Body of pancreas (tissue), 4 donors: ENCODE data around the gene SLC17A8. TPM values are rescaled to one million over a fixed set of nuclear protein-coding genes. Genes with fewer than 3 reads are reported as not detected.

ENCODE experiments used
- ATAC-seq: fragments of 150-250 bp; one replicate; pipeline ENCODE4 v1.9.1; 2016
- DNase-seq, 4 donors: peaks; one replicate each; pipeline ENCODE4 v3.0.0-alpha.2; 2019
- H3K27ac ChIP-seq, 4 donors: fragments of 200-600 bp; sonication (generic); 1 replicate in 3 of 4; 2 replicates in 1 of 4; pipeline versions ENCODE4 v1.5.1 to v1.6.1; 2016 to 2019; ENCODE audit warnings: mild to moderate bottlenecking in 1 of 4, mixed read lengths in 1 of 4, moderate library complexity in 1 of 4
- H3K27me3 ChIP-seq, 2 donors: fragments of 200-600 bp; sonication (generic); one replicate each; pipeline ENCODE4 v1.6.0; 2016; ENCODE audit warnings: mild to moderate bottlenecking in 1 of 2
- H3K36me3 ChIP-seq, 2 donors: fragments of 200-600 bp; sonication (generic); replicated peaks in 1 of 2; 2 replicates each; pipeline ENCODE4 v1.5.1; 2016; ENCODE audit warnings: low read depth in 2 of 2; ENCODE audit not compliant: insufficient read depth in 1 of 2
- H3K4me1 ChIP-seq: fragments of 200-600 bp; sonication (generic); one replicate; pipeline ENCODE4 v1.6.0; 2016
- H3K4me3 ChIP-seq, 2 donors: fragments of 200-600 bp; sonication (generic); 1 replicate in 1 of 2; 2 replicates in 1 of 2; pipeline ENCODE4 v1.5.1; 2016 to 2019
- H3K9me3 ChIP-seq, 3 donors: fragments of 200-600 bp; sonication (generic); 1 replicate in 2 of 3; 2 replicates in 1 of 3; pipeline ENCODE4 v1.5.1; 2016
- CTCF ChIP-seq, 7 experiments: fragments of 450-650 bp in 4 of 7; fragments of 200-600 bp in 3 of 7; sonication (generic) in 3 of 7; IDR thresholded peaks; one replicate each; pipeline ENCODE4 v1.5.1; 2016 to 2019; ENCODE audit warnings: antibody characterized with exemption in 7 of 7
- POLR2A ChIP-seq, 3 donors: fragments of 450-650 bp; IDR thresholded peaks; one replicate each; pipeline ENCODE4 v1.6.1; 2016; ENCODE audit warnings: antibody characterized with exemption in 3 of 3, mild to moderate bottlenecking in 2 of 3
- WGBS, 2 donors: methylation state at CpG; one replicate each; pipeline ENCODE4 v1.1.5; 2017; 5-methylcytosine and 5-hydroxymethylcytosine counted together
- intact Hi-C: fragments of 100-400 bp; cut with DNase I; formaldehyde crosslinking; loops from one replicate; pipeline ENCODE4 v1.15.1; 2023
- total RNA-seq, 2 donors: library from RNA; depleted of rRNA; stranded (reverse); fragments of >200 nt; gene quantifications; one replicate each; pipeline ENCODE4 v1.1.0, GENCODE V29; 2016

Gene SLC17A8
- total RNA-seq, 2 donors from 2014 or later = not detected

GRCh38 chr12:100383586-100384558 lies 27.0 kb downstream of the SLC17A8 start:
- TF ChIP-seq POLR2A (IDR thresholded peaks at IDR 0.05) = no peak
- no peak for TF ChIP-seq CTCF (IDR thresholded peaks at IDR 0.05)
- Histone ChIP-seq H3K4me3 (no peak overlapping the region), H3K27me3 (no peaks in the 10 kb centered on the region), H3K9me3 (no peaks in the 10 kb centered on the region), H3K36me3 (no peaks in the 10 kb centered on the region), H3K4me1 (no peaks in the 10 kb centered on the region), H3K27ac (no peak overlapping the region)
- DNase-seq (no peak), ATAC-seq (no peak)
- 85 to 86% methylated on average over 9 of the region's 9 CpGs for WGBS, 2 donors
- intact Hi-C loops = no loop called here

GRCh38 chr12:100384559-100384935 lies 27.7 kb downstream of the SLC17A8 start:
- intact Hi-C loops = no loop called here
- no peak for DNase-seq
- no peak for ATAC-seq
- TF ChIP-seq POLR2A (IDR thresholded peaks at IDR 0.05) (no peak), CTCF (IDR thresholded peaks at IDR 0.05) (no peak)
- Histone ChIP-seq H3K4me3 (no peak overlapping the region), H3K9me3 (no peaks in the 10 kb centered on the region), H3K4me1 (no peaks in the 10 kb centered on the region), H3K36me3 (no peaks in the 10 kb centered on the region), H3K27me3 (no peaks in the 10 kb centered on the region), H3K27ac (no peak overlapping the region)
- WGBS, 2 donors = 74 to 81% methylated on average over 5 of the region's 5 CpGs

GRCh38 chr12:100388382-100388781 lies 31.5 kb downstream of the SLC17A8 start:
- WGBS, 2 donors = 76 to 78% methylated on average over 5 of the region's 5 CpGs
- no peaks in the 10 kb centered on the region for H3K4me1 ChIP-seq
- H3K27ac ChIP-seq = no peak overlapping the region
- H3K9me3 ChIP-seq = no peaks in the 10 kb centered on the region
- intact Hi-C loops = no loop called here
- no peaks in the 10 kb centered on the region for H3K27me3 ChIP-seq
- no peaks in the 10 kb centered on the region for H3K36me3 ChIP-seq
- TF ChIP-seq CTCF (IDR thresholded peaks at IDR 0.05) = no peak
- no peak for TF ChIP-seq POLR2A (IDR thresholded peaks at IDR 0.05)
- H3K4me3 ChIP-seq = no peak overlapping the region
- no peak for ATAC-seq
- DNase-seq = no peak

GRCh38 chr12:100391856-100392255 lies 35.0 kb downstream of the SLC17A8 start:
- Histone ChIP-seq H3K4me3 (no peak overlapping the region), H3K27ac (no peak overlapping the region), H3K4me1 (no peaks in the 10 kb centered on the region), H3K9me3 (no peaks in the 10 kb centered on the region), H3K27me3 (no peaks in the 10 kb centered on the region), H3K36me3 (no peaks in the 10 kb centered on the region)
- intact Hi-C loops = no loop called here
- no peak for ATAC-seq
- TF ChIP-seq POLR2A (IDR thresholded peaks at IDR 0.05) (no peak), CTCF (IDR thresholded peaks at IDR 0.05) (peak in 4 of 7 experiments; percentile 22 to 42 (median 35))
- peak; percentile 11 to 22 (median 16) for DNase-seq
- 56 to 64% methylated on average over 2 of the region's 2 CpGs for whole genome bisulfite sequencing, 2 donors
